ENCODE data around the gene CTNND1. TPM values are rescaled to one million over a fixed set of nuclear protein-coding genes. Genes with fewer than 3 reads are reported as not detected.

The CTNND1 gene
- total RNA-seq, 4 donors from 2014 or later = 85.5 to 174 (median 105) TPM

- TF ChIP-seq, protein P1, sequence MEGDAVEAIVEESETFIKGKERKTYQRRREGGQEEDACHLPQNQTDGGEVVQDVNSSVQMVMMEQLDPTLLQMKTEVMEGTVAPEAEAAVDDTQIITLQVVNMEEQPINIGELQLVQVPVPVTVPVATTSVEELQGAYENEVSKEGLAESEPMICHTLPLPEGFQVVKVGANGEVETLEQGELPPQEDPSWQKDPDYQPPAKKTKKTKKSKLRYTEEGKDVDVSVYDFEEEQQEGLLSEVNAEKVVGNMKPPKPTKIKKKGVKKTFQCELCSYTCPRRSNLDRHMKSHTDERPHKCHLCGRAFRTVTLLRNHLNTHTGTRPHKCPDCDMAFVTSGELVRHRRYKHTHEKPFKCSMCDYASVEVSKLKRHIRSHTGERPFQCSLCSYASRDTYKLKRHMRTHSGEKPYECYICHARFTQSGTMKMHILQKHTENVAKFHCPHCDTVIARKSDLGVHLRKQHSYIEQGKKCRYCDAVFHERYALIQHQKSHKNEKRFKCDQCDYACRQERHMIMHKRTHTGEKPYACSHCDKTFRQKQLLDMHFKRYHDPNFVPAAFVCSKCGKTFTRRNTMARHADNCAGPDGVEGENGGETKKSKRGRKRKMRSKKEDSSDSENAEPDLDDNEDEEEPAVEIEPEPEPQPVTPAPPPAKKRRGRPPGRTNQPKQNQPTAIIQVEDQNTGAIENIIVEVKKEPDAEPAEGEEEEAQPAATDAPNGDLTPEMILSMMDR (IDR thresholded peaks at IDR 0.05) = no peak
- ATAC-seq (ENCODE audit: low FRiP score) = no peak
- no peak for DNase-seq (ENCODE audit: low spot score)
These were observed 28.9 kb upstream of the CTNND1 start for GRCh38 chr11:57732661-57733060.

GRCh38 chr11:57735619-57736298 lies 25.8 kb upstream of the CTNND1 start:
- no peak for ATAC-seq (ENCODE audit: low FRiP score)
- TF ChIP-seq, protein P1 (IDR thresholded peaks at IDR 0.05) = no peak
- no peak for DNase-seq (ENCODE audit: low spot score)

- peak; percentile 72 for DNase-seq (ENCODE audit: low spot score)
- peak; percentile 99 for ATAC-seq (ENCODE audit: low FRiP score)
These were observed 20.2 kb upstream of the CTNND1 start, which contains the start of gene SELENOH for GRCh38 chr11:57741132-57742086. Gene SELENOH (plus strand): TSS chr11:57741491. CDS start chr11:57741596, 105 bp downstream.

DNA sequence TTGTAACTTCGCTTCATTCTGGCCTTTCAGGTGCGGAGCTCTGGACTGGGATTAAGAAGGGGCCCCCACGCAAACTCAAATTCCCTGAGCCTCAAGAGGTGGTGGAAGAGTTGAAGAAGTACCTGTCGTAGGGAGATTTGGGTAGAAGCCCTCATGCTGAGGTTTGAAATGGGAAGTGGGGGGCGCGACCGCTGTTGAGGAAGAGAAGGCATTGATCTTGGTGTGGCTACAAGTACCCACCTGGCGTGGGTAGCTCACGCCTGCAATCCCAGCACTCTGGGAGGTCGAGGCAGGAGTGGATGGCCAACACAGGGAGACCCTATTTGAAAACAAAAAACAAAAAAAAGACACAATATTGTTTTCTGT lies 19.5 kb upstream of the CTNND1 start:
- DNase-seq (ENCODE audit: low spot score) = no peak
- ATAC-seq (ENCODE audit: low FRiP score) = peak; percentile 0
- TF ChIP-seq, protein P1 (IDR thresholded peaks at IDR 0.05) = no peak

More at GRCh38 chr11:57741132-57742086, 20.2 kb upstream of the CTNND1 start, which contains the start of gene SELENOH:
- TF ChIP-seq, protein P1 (IDR thresholded peaks at IDR 0.05) = no peak

GRCh38 chr11:57744357-57744756 lies 17.2 kb upstream of the CTNND1 start:
- DNase-seq (ENCODE audit: low spot score) (no peak), ATAC-seq (ENCODE audit: low FRiP score) (no peak)
- TF ChIP-seq, protein P1 (IDR thresholded peaks at IDR 0.05) = no peak

DNA sequence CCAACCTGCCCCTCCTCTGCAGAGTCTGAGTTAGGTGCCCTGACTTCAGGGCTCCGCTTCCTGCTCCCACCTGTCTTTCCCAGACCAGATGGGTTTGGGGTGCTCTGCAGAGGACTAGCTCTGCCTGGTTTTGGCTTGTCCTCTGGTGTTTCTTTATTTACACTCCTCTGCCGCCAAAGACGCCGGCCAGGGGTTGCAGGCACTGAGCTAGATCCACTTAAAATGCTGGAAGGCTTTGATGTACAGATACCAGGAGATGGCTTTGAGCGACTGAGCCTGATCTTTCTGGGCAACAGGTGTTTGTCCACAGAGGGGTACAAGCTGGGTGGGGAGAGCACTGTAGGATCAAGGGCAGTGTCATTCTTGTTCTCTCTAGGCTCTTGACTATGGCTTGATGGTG lies 16.4 kb upstream of the CTNND1 start:
- TF ChIP-seq, protein P1 (IDR thresholded peaks at IDR 0.05) = no peak
- ATAC-seq (ENCODE audit: low FRiP score) (no peak), DNase-seq (ENCODE audit: low spot score) (no peak)
